Measurements from ENCODE around the gene CD72.
"Not testable (repeated sequence)": the region's sequence is repeated elsewhere in the genome, so short reads cannot be mapped to it uniquely, and the experiment has no call there.

CD72 gene

DNA sequence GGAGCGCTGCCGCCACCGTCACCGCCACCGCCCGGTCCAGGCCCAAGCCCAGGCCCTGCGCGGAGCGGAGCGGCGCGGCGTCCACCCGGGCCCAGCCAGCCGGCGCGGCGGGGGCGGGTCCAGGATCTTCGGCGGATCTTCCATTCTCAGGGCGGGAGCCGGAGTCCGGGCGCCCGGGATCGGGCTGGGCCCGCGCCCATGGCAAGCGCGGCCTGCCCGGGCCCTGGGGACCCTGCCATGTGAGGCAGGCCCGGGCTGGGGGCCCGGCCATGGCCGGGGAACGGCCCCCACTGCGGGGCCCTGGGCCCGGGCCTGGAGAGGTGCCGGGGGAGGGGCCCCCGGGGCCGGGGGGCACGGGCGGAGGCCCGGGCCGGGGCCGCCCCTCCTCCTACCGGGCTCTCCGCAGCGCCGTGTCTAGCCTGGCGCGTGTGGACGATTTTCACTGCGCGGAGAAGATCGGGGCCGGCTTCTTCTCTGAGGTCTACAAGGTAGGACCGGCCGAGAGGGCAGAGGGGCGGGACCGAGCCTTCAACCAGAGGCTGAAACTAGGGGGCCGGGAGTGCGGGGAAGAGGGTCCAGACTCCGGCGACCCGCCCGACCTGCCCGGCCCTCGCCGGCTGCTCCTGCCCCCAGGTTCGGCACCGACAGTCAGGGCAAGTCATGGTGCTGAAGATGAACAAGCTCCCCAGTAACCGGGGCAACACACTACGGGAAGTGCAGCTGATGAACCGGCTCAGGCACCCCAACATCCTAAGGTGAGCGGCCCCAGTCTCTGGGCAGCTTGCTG is 12.7 kb downstream of the CD72 start:
- CTCF ChIA-PET, result interaction anchor here (0.6 to 2.6 kb wide), 2 partner anchors 9 to 90 kb away, joined by 4 to 11 read pairs; no protein-coding TSS in a partner anchor
- peak; percentile 69 for DNase-seq
- Mint-ChIP-seq H3K4me1 (peaks cover 41% of the 10 kb centered on the region), H3K36me3 (peaks cover 21% of the 10 kb centered on the region), H3K27ac (peak overlapping the region; percentile 58), H3K27me3 (no peaks in the 10 kb centered on the region), H3K9me3 (no peaks in the 10 kb centered on the region), H3K4me3 (peak overlapping the region; percentile 79)

GRCh38 chr9:35604578-35605350 is 13.4 kb downstream of the CD72 start, which contains the start of gene TESK1:
Gene TESK1, plus strand, starts transcription at chr9:35605262. Its CDS starts 358 bp downstream, at chr9:35605620.
- Mint-ChIP-seq H3K4me3 (peak within 1 kb of the TSS; percentile 89), H3K27me3 (no peaks in the 10 kb centered on the region), H3K9me3 (no peaks in the 10 kb centered on the region), H3K27ac (peak within 1 kb of the TSS; percentile 97), H3K4me1 (peaks cover 41% of the 10 kb centered on the region), H3K36me3 (peaks cover 19% of the 10 kb centered on the region)
- CTCF ChIA-PET, result interaction anchor here (0.6 to 2.6 kb wide), 5 partner anchors 9 to 126 kb away, joined by 3 to 11 read pairs (median 4); no protein-coding TSS in a partner anchor
- peak; percentile 88 for DNase-seq

GRCh38 chr9:35603986-35604577 is 14.1 kb downstream of the CD72 start:
- no peaks in the 10 kb centered on the region for H3K27me3 Mint-ChIP-seq
- peaks cover 19% of the 10 kb centered on the region for H3K36me3 Mint-ChIP-seq
- CTCF ChIA-PET, result interaction anchor here (0.6 to 2.6 kb wide), 17 partner anchors 10 to 489 kb away, joined by 3 to 11 read pairs (median 4); partner anchors contain the start of genes ATOSB, CREB3, RUSC2 and SPAG8
- no peaks in the 10 kb centered on the region for H3K9me3 Mint-ChIP-seq
- peaks cover 41% of the 10 kb centered on the region for H3K4me1 Mint-ChIP-seq
- peak; percentile 100 for DNase-seq
- H3K4me3 Mint-ChIP-seq, result peak overlapping the region; percentile 89
- peak overlapping the region; percentile 97 for H3K27ac Mint-ChIP-seq

DNA sequence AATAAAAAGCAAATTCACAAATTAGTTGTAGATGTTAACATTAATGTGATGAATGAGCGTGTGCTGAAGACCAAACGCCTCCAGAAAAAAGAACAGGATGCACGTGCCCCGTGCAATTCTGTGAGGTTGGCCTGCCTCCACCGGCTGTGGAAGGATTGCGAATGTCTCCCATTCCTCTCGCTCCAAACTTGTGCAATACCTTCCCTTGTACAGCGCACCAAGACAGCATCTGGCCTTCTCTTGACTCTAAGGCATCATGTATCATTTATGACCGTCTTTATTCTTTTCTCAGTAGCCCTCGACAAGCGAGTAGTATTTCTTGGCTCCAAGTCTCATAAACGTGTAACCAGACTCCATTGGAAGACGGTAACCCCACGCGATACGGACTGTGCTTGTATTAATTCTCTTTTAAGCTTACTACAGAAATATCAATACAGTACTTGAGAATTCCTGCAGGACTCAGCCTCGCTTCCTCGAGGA is 14.7 kb downstream of the CD72 start:
- H3K36me3 Mint-ChIP-seq, result peaks cover 16% of the 10 kb centered on the region
- H3K27ac Mint-ChIP-seq, result peak overlapping the region; percentile 97
- H3K4me1 Mint-ChIP-seq, result peaks cover 41% of the 10 kb centered on the region
- H3K27me3 Mint-ChIP-seq, result no peaks in the 10 kb centered on the region
- H3K9me3 Mint-ChIP-seq, result no peaks in the 10 kb centered on the region
- DNase-seq, result peak; percentile 34
- peak overlapping the region; percentile 89 for H3K4me3 Mint-ChIP-seq
- CTCF ChIA-PET, result interaction anchor here (0.6 to 2.6 kb wide), 17 partner anchors 10 to 488 kb away, joined by 3 to 11 read pairs (median 4); partner anchors contain the start of genes ATOSB, CREB3, RUSC2 and SPAG8

DNA sequence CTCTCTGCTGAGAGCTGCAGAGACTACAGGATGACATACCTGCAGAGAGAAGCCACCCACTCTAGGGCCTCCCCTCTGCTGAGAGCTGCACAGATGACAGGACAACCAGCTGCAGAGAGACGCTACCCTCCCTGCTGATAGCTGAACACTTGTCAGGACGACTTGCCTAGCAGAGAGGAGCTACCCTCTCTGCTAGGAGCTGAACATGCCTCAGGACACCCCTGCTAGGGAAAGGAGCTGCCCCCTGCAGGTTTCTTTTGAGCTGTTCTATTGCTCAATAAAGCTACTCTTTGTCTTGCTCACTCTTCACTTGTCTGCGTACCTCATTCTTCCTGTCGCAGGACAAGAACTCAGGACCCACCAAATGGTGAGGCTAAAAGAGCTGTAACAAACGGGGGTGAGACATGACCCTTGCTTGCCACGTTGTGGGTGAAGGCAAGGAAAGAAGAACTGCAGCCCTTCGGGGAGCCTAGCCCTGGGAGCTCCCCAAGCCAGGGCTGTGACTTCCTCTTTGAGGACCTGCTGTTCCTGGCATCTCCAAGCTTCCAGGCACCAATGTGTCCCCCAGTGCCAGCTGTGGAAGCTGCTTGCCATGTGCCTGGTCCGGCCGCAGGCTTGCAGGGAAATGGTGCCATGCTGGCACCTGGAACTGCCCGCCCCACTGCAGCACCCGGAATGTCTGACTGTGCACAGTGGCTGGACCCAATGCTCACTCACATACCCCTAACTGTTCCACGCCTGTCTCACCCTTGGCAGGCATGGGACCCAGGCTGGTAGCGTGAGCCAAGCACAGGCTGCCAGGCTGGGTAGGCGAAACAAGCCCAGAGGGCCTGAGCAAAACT is 18.2 kb downstream of the CD72 start:
- H3K36me3 Mint-ChIP-seq, result no peaks in the 10 kb centered on the region
- DNase-seq, result no peak
- H3K4me1 Mint-ChIP-seq, result peaks cover 23% of the 10 kb centered on the region
- H3K27ac Mint-ChIP-seq, result no peak overlapping the region
- CTCF ChIA-PET, result interaction anchor here (0.6 to 1.8 kb wide), 8 partner anchors 11 to 271 kb away, joined by 3 to 5 read pairs (median 4); partner anchors contain the start of genes ARHGEF39 and RUSC2
- peaks cover 2% of the 10 kb centered on the region for H3K9me3 Mint-ChIP-seq
- no peak overlapping the region for H3K4me3 Mint-ChIP-seq
- H3K27me3 Mint-ChIP-seq, result peaks cover 4% of the 10 kb centered on the region

- no peak for DNase-seq
- Mint-ChIP-seq H3K27me3 (peaks cover 4% of the 10 kb centered on the region), H3K4me3 (no peak overlapping the region), H3K9me3 (peaks cover 7% of the 10 kb centered on the region), H3K27ac (no peak overlapping the region), H3K4me1 (peaks cover 17% of the 10 kb centered on the region), H3K36me3 (no peaks in the 10 kb centered on the region)
- CTCF ChIA-PET, result interaction anchor here (0.6 to 1.8 kb wide), 6 partner anchors 12 to 120 kb away, joined by 3 to 4 read pairs (median 4); partner anchors contain the start of gene ARHGEF39
Measured at GRCh38 chr9:35598866-35599590, 19.2 kb downstream of the CD72 start.

- H3K4me3 Mint-ChIP-seq, CTCF ChIA-PET, H3K36me3 Mint-ChIP-seq, DNase-seq, H3K4me1 Mint-ChIP-seq: not testable (repeated sequence)
- peak overlapping the region; percentile 16 for H3K27ac Mint-ChIP-seq
- peaks cover 24% of the 10 kb centered on the region for H3K9me3 Mint-ChIP-seq
- peaks cover 11% of the 10 kb centered on the region for H3K27me3 Mint-ChIP-seq
Measured at GRCh38 chr9:35596907-35597306, 21.3 kb downstream of the CD72 start.

DNA sequence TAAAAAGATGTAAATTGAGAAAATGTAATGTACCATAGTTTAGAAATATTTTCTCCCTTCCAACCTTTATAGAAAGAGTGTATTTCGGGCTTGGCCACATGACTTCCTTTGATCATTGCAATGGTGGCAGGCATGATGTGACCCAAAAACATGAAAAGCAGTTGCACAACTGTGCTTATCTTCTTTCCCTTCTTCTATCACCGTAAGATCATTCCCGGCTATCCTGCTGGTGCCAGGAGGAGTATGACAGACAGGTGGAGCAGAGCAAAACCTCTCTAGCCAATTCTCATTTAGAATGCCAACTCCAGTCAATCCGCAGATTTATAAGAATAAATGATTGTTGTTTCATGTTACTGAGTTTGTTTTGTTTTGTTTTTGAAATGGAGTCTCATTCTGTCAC is 23.7 kb downstream of the CD72 start:
- CTCF ChIA-PET, result no interaction called here
- H3K9me3 Mint-ChIP-seq, result peaks cover 25% of the 10 kb centered on the region
- H3K4me3 Mint-ChIP-seq, result no peak overlapping the region
- DNase-seq, result no peak
- H3K27me3 Mint-ChIP-seq, result peaks cover 11% of the 10 kb centered on the region
- peaks cover 10% of the 10 kb centered on the region for H3K36me3 Mint-ChIP-seq
- no peak overlapping the region for H3K27ac Mint-ChIP-seq
- no peaks in the 10 kb centered on the region for H3K4me1 Mint-ChIP-seq

- Mint-ChIP-seq H3K27ac (no peak overlapping the region), H3K27me3 (peaks cover 11% of the 10 kb centered on the region), H3K4me3 (no peak overlapping the region), H3K4me1 (no peaks in the 10 kb centered on the region), H3K36me3 (peaks cover 10% of the 10 kb centered on the region), H3K9me3 (peaks cover 25% of the 10 kb centered on the region)
- DNase-seq, result no peak
- CTCF ChIA-PET, result no interaction called here
Measured at GRCh38 chr9:35593581-35593980, 24.6 kb downstream of the CD72 start.

GRCh38 chr9:35588506-35588905 is 29.7 kb downstream of the CD72 start:
- H3K27me3 Mint-ChIP-seq, DNase-seq, CTCF ChIA-PET, H3K4me1 Mint-ChIP-seq, H3K36me3 Mint-ChIP-seq, H3K4me3 Mint-ChIP-seq, H3K27ac Mint-ChIP-seq: not testable (repeated sequence)
- peaks cover 17% of the 10 kb centered on the region for H3K9me3 Mint-ChIP-seq

DNA sequence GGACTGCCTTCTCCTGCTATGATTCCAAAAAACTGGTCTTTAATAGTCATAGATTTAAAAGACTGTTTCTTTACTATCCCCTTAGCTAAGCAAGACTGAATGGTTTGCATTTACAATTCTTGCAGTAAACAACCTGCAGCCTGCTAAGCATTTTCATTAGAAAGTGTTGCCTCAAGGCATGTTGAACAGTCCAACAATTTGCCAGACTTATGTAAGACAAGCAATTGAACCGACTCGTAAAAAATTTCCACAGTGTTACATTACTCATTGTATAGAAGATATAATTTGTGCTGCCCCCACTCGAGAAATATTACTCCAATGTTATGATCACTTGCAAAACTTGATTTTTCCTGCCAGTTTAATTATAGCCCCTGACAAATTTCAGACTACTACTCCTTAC is 33.5 kb downstream of the CD72 start:
- H3K4me1 Mint-ChIP-seq, H3K27ac Mint-ChIP-seq, H3K4me3 Mint-ChIP-seq, H3K36me3 Mint-ChIP-seq, DNase-seq, H3K27me3 Mint-ChIP-seq: not testable (repeated sequence)
- CTCF ChIA-PET, result interaction anchor here (0.6 kb wide), 1 partner anchor 43 kb away, joined by 3 read pairs; no protein-coding TSS in a partner anchor
- peaks cover 19% of the 10 kb centered on the region for H3K9me3 Mint-ChIP-seq

DNA sequence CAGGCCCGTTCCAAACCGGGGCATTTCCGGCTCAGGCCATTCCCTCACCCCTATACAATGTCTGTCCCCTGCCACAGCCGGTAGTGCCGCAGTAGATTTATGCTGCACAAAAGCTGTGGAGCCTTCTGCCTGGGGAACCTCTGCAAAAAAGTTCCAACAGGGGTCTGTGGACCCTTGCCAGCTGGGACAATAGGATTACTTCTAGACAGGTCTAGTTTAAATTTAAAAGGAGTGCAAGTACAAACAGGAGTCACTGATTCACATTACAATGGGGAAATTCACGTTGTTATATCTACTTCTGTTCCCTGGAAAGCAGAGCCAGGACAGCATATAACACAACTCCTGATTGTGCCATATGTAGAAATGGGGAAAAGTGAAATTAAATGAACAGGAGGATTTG is 34.7 kb downstream of the CD72 start:
- CTCF ChIA-PET, H3K27me3 Mint-ChIP-seq, DNase-seq, H3K4me3 Mint-ChIP-seq, H3K36me3 Mint-ChIP-seq, H3K4me1 Mint-ChIP-seq, H3K27ac Mint-ChIP-seq: not testable (repeated sequence)
- peaks cover 28% of the 10 kb centered on the region for H3K9me3 Mint-ChIP-seq
